Liver (tissue), 3 donors: ENCODE data around the gene SLC43A3.

Experiments
- CTCF ChIP-seq: fragments of 150-350 bp; IDR thresholded peaks from 2 replicates; pipeline ENCODE4 v1.5.1; 2017; ENCODE audit warnings: improper control_type of control experiment, low read depth, low read length; ENCODE audit not compliant: missing input control
- FOXA1 ChIP-seq: IDR thresholded peaks from 2 replicates; pipeline ENCODE4 v1.6.1; 2016; ENCODE audit warnings: antibody characterized with exemption
- GABPA ChIP-seq, 2 donors: IDR thresholded peaks in 1 of 2; conservative IDR thresholded peaks in 1 of 2; 2 replicates each; pipeline ENCODE4 v1.6.1; 2016; ENCODE audit warnings: antibody characterized with exemption in 2 of 2, mild to moderate bottlenecking in 1 of 2, moderate library complexity in 1 of 2
- HNF4A ChIP-seq, 2 donors: conservative IDR thresholded peaks; 2 replicates each; pipeline ENCODE4 v1.6.1; 2016; ENCODE audit warnings: antibody characterized with exemption in 2 of 2, mild to moderate bottlenecking in 2 of 2
- JUND ChIP-seq, 2 donors: IDR thresholded peaks; 2 replicates each; pipeline ENCODE4 v1.6.1; 2016; ENCODE audit warnings: antibody characterized with exemption in 2 of 2
- RAD21 ChIP-seq, 2 donors: IDR thresholded peaks; 2 replicates each; pipeline ENCODE4 v1.6.1; 2016; ENCODE audit warnings: antibody characterized with exemption in 2 of 2, mild to moderate bottlenecking in 2 of 2
- REST ChIP-seq: IDR thresholded peaks from 2 replicates; pipeline ENCODE4 v1.6.1; 2016; ENCODE audit warnings: antibody characterized with exemption, mild to moderate bottlenecking
- RXRA ChIP-seq, 2 donors: IDR thresholded peaks; 2 replicates each; pipeline ENCODE4 v1.6.1; 2017 to 2018; ENCODE audit warnings: antibody characterized with exemption in 2 of 2, mild to moderate bottlenecking in 1 of 2
- TAF1 ChIP-seq: conservative IDR thresholded peaks from 2 replicates; pipeline ENCODE4 v1.6.1; 2016; ENCODE audit warnings: antibody characterized with exemption, mild to moderate bottlenecking
- YY1 ChIP-seq: IDR thresholded peaks from 2 replicates; pipeline ENCODE4 v1.6.1; 2016; ENCODE audit warnings: antibody characterized with exemption, mild to moderate bottlenecking
- TF ChIP-seq, protein P1 (sequence below): IDR thresholded peaks from 2 replicates; pipeline ENCODE4 v1.6.1; 2016; ENCODE audit warnings: antibody characterized with exemption
- TF ChIP-seq, protein P2 (sequence below): IDR thresholded peaks from 2 replicates; pipeline ENCODE4 v1.6.1; 2016; ENCODE audit warnings: antibody characterized with exemption
- TF ChIP-seq, protein P3 (sequence below): IDR thresholded peaks from 2 replicates; pipeline ENCODE4 v1.6.1; 2016; ENCODE audit warnings: antibody characterized with exemption
- donor health status: healthy.
- donor health status: healthy.

DNA sequence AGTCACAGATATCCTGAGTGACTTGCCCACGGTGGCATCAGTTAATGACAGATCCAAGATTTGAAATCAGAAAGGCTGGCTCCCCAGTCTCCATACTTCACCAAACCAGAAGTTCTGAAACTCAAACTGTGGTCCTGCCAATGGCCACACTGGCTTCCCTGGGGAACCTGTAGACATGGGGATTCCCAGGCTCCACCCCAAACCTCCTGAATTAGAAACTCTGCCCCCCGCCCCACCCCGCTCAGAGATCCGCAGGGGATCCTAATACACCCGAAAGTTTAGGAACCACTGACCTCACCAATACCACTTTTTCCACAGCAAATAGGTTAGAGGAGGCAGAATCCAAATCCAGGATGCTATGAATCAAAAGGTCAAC is 48.7 kb upstream of the SLC43A3 start:
- TF ChIP-seq GABPA (IDR thresholded peaks at IDR 0.05 in 1 of 2, conservative IDR thresholded peaks at IDR 0.05 in 1 of 2) (no peak), CTCF (no peak), FOXA1 (no peak), REST (no peak), TAF1 (no peak), JUND (IDR thresholded peaks at IDR 0.05) (no peak), RAD21 (IDR thresholded peaks at IDR 0.05) (no peak), YY1 (no peak), RXRA (IDR thresholded peaks at IDR 0.05) (no peak), HNF4A (conservative IDR thresholded peaks at IDR 0.05) (no peak)
- TF ChIP-seq, protein P1, sequence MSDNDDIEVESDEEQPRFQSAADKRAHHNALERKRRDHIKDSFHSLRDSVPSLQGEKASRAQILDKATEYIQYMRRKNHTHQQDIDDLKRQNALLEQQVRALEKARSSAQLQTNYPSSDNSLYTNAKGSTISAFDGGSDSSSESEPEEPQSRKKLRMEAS, result no peak
- TF ChIP-seq, protein P2, sequence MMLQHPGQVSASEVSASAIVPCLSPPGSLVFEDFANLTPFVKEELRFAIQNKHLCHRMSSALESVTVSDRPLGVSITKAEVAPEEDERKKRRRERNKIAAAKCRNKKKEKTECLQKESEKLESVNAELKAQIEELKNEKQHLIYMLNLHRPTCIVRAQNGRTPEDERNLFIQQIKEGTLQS, result no peak
- TF ChIP-seq, protein P3, sequence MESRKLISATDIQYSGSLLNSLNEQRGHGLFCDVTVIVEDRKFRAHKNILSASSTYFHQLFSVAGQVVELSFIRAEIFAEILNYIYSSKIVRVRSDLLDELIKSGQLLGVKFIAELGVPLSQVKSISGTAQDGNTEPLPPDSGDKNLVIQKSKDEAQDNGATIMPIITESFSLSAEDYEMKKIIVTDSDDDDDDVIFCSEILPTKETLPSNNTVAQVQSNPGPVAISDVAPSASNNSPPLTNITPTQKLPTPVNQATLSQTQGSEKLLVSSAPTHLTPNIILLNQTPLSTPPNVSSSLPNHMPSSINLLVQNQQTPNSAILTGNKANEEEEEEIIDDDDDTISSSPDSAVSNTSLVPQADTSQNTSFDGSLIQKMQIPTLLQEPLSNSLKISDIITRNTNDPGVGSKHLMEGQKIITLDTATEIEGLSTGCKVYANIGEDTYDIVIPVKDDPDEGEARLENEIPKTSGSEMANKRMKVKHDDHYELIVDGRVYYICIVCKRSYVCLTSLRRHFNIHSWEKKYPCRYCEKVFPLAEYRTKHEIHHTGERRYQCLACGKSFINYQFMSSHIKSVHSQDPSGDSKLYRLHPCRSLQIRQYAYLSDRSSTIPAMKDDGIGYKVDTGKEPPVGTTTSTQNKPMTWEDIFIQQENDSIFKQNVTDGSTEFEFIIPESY, result no peak
